HepG2 (cell line): ENCODE measurements around the gene MFAP3L. TPM values are rescaled to one million over a fixed set of nuclear protein-coding genes. Genes with fewer than 3 reads are reported as not detected.

Experiments
- ARID2 ChIP-seq: sonication (generic); formaldehyde crosslinking; IDR thresholded peaks from 2 replicates; pipeline ENCODE4 v1.8.1; 2022; ENCODE audit warnings: mild to moderate bottlenecking, missing genetic modification reagents, borderline replicate concordance
- CAMTA2 ChIP-seq: sonication (generic); formaldehyde crosslinking; IDR thresholded peaks from 2 replicates; pipeline ENCODE4 v1.4.0; 2020; ENCODE audit warnings: mild to moderate bottlenecking, missing genetic modification reagents, borderline replicate concordance
- IRF1 ChIP-seq: sonication (generic); formaldehyde crosslinking; IDR thresholded peaks from 2 replicates; pipeline ENCODE4 v1.4.0; 2020; ENCODE audit warnings: low read depth, mild to moderate bottlenecking, missing genetic modification reagents
- NFKB2 ChIP-seq: sonication (generic); formaldehyde crosslinking; IDR thresholded peaks from 2 replicates; pipeline ENCODE4 v1.4.0; 2020; ENCODE audit warnings: missing genetic modification reagents, borderline replicate concordance
- POLR2G ChIP-seq: fragments of 200-400 bp; formaldehyde crosslinking; IDR thresholded peaks from 2 replicates; pipeline ENCODE4 v1.6.1; 2018; ENCODE audit warnings: mild to moderate bottlenecking, low read depth, low read length, moderate library complexity
- SAFB2 ChIP-seq: sonication (generic); formaldehyde crosslinking; IDR thresholded peaks from 2 replicates; pipeline ENCODE4 v1.5.1; 2020; ENCODE audit warnings: missing genetic modification reagents, low read depth, mild to moderate bottlenecking, borderline replicate concordance
- SRY ChIP-seq: sonication (generic); formaldehyde crosslinking; IDR thresholded peaks from 2 replicates; pipeline ENCODE4 v1.8.0; 2022; ENCODE audit warnings: mild to moderate bottlenecking, missing genetic modification reagents
- ZBTB25 ChIP-seq: IDR thresholded peaks from 2 replicates; pipeline ENCODE4 v1.6.1; 2018; ENCODE audit warnings: missing genetic modification reagents
- ZBTB34 ChIP-seq: sonication (generic); formaldehyde crosslinking; IDR thresholded peaks from 2 replicates; pipeline ENCODE4 v1.8.0; 2022; ENCODE audit warnings: mild to moderate bottlenecking, missing genetic modification reagents
- ZFY ChIP-seq: sonication (generic); formaldehyde crosslinking; IDR thresholded peaks from 2 replicates; pipeline ENCODE4 v1.4.0; 2020; ENCODE audit warnings: missing genetic modification reagents
- ZNF136 ChIP-seq: sonication (generic); formaldehyde crosslinking; IDR thresholded peaks from 2 replicates; pipeline ENCODE4 v1.8.1; 2022; ENCODE audit warnings: low read depth, mild to moderate bottlenecking, moderate library complexity, missing genetic modification reagents
- ZNF281 ChIP-seq: sonication (generic); formaldehyde crosslinking; IDR thresholded peaks from 2 replicates; pipeline ENCODE4 v1.4.0; 2020; ENCODE audit warnings: missing genetic modification reagents, borderline replicate concordance
- ZNF34 ChIP-seq: sonication (generic); formaldehyde crosslinking; IDR thresholded peaks from 2 replicates; pipeline ENCODE4 v1.4.0; 2020; ENCODE audit warnings: mild to moderate bottlenecking, missing genetic modification reagents, borderline replicate concordance
- ZNF382 ChIP-seq: sonication (generic); formaldehyde crosslinking; IDR thresholded peaks from 2 replicates; pipeline ENCODE4 v1.5.0; 2020; ENCODE audit warnings: missing genetic modification reagents, mild to moderate bottlenecking, borderline replicate concordance
- ZNF546 ChIP-seq: sonication (generic); formaldehyde crosslinking; conservative IDR thresholded peaks from 2 replicates; pipeline ENCODE4 v1.8.1; 2023; ENCODE audit warnings: mild to moderate bottlenecking, missing genetic modification reagents
- ZNF605 ChIP-seq: sonication (generic); formaldehyde crosslinking; IDR thresholded peaks from 2 replicates; pipeline ENCODE4 v1.8.0; 2022; ENCODE audit warnings: mild to moderate bottlenecking, missing genetic modification reagents
- ZNF710 ChIP-seq: sonication (generic); formaldehyde crosslinking; IDR thresholded peaks from 2 replicates; pipeline ENCODE4 v1.5.0; 2020; ENCODE audit warnings: mild to moderate bottlenecking, missing genetic modification reagents, borderline replicate concordance
- ZNF770 ChIP-seq: sonication (generic); formaldehyde crosslinking; IDR thresholded peaks from 2 replicates; pipeline ENCODE4 v1.5.0; 2020; ENCODE audit warnings: mild to moderate bottlenecking, missing genetic modification reagents
- polyA plus RNA-seq, 8 experiments: library from polyadenylated mRNA; depleted of rRNA in 3 of 8; stranded (reverse) in 7 of 8; unstranded in 1 of 8; fragments of >200 nt; fragmentation: Illumina TruSeq in 4 of 8; extraction: Trizol in 4 of 8; gene quantifications; 2 replicates each; pipeline versions ENCODE4 v1.2.1 to v1.2.3, GENCODE V29; 2011 to 2016; ENCODE audit warnings: low read depth in 4 of 8, missing spikeins in 1 of 8, mixed read lengths in 1 of 8; ENCODE audit not compliant: insufficient read depth in 1 of 8
- total RNA-seq, 5 experiments: library from RNA; depleted of rRNA; stranded (reverse); fragments of >200 nt; fragmentation: Illumina TruSeq; extraction: Trizol; gene quantifications; 2 replicates each; pipeline ENCODE4 v1.2.3, GENCODE V29; 2016; ENCODE audit warnings: low read depth in 1 of 5

The MFAP3L gene
- total and polyA plus RNA-seq, 2 of the 13 experiments (the other 11 are each of a cell fraction or from before 2014, with no cell fraction given) = 1.5 to 3.6 TPM

DNA sequence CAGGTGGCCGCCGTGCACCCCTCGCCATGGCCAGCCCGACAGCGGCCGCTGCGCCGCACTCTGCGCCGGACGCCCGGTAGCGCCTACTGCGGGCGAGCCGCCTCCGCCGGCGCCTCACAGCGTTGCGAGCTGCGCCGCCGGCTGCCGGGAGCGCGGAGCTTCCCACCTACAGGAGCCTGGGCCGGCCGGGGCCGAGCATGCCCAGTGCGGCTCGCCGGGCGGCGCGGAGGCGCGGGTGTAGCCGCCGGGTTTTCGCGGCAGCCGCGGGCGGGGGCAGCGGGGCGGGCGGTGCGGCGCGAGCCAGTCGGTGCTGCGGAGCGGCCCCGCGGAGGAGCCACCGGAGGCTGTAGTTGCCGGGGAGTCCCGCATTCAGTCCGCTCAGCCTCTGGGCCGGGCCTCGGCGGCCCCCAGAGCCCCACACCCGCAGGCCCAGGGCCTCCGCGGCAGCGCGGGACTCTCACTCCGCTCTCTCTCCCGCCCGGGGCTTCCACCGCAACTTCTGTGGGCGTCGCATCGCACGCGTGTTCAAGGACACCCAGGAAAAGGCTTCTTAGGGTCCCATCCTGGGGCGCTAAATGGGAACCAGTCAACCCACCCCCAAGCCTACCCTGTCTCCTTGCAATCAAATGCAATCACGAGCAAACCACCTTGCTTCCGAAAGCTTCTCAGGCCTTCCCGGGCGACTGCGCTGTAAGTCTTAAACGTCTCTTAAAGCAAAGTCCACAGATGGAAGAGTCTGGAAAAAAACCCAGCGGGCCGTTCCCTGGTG is at the start of gene MFAP3L (continued):
- TF ChIP-seq ZNF382 (CRISPR knock-in tag) (no peak), SAFB2 (CRISPR knock-in tag) (no peak), ZFY (peak; percentile 72), ZNF136 (CRISPR knock-in tag) (no peak), POLR2G (peak; percentile 63), ZNF605 (CRISPR knock-in tag) (no peak), ZNF710 (CRISPR knock-in tag) (no peak), ZNF546 (CRISPR knock-in tag) (no peak), CAMTA2 (CRISPR knock-in tag) (no peak), ZBTB34 (CRISPR knock-in tag) (no peak), ZNF281 (no peak), IRF1 (no peak), ARID2 (no peak), NFKB2 (CRISPR knock-in tag) (no peak), ZNF34 (peak; percentile 49; the same call in 1 of the 2 replicates), SRY (CRISPR knock-in tag) (peak; percentile 43; the same call in 1 of the 2 replicates), ZNF770 (CRISPR knock-in tag) (peak; percentile 88), ZBTB25 (CRISPR knock-in tag) (no peak; the same call in 1 of the 2 replicates)
